Fibroblast of skin of back (primary cell): ENCODE measurements around the gene ADAMTS17.

Source experiments
- DNase-seq: peaks from one replicate; pipeline ENCODE4 v3.0.0-alpha.2; 2013

ADAMTS17 gene

GRCh38 chr15:100218434-100218833 lies 123.3 kb downstream of the ADAMTS17 start:
- DNase-seq = no peak

GRCh38 chr15:100216182-100216581 lies 125.6 kb downstream of the ADAMTS17 start:
- no peak for DNase-seq

DNA sequence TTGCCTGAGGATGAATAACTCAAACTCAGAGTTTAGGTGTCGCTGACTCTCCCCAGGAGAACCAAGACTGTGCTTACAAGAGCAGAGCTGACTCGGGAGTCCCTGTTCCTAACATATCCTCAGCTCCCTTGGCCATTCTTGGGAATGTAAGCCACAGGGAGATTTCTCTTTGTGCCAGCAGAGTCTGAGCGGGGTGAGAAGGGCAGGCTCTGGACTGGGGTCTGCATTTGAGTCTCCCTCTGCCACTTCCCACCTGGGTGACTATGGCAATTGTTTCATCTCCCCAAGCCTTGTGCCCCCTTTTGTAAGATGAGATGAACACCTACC lies 126.0 kb downstream of the ADAMTS17 start:
- no peak for DNase-seq

- no peak for DNase-seq
Measured at GRCh38 chr15:100215031-100215842, 126.5 kb downstream of the ADAMTS17 start.

GRCh38 chr15:100211855-100212850 lies 129.6 kb downstream of the ADAMTS17 start:
- DNase-seq = no peak

GRCh38 chr15:100210338-100210737 lies 131.4 kb downstream of the ADAMTS17 start:
- no peak for DNase-seq

- no peak for DNase-seq
Measured at GRCh38 chr15:100208921-100209603, 132.7 kb downstream of the ADAMTS17 start.

DNA sequence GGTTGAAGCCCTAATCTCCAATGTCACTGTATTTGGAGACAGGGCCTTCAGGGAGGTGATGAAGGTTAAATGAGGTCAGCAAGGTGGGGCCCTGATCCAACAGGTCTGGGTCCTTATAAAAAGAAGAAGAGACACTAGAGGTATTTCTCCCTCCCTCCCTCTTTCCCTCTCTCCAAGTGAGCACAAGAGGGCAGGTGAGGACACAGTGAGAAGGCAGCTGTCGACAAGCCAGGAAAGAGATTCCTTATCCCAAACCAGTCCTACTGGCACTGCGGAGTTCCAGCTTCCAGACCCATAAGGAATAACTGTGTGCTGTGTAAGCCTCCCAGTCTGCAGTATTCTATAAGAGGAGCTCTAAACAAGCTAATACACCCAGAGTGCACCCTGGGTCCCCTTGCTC lies 134.7 kb downstream of the ADAMTS17 start:
- DNase-seq = no peak

DNA sequence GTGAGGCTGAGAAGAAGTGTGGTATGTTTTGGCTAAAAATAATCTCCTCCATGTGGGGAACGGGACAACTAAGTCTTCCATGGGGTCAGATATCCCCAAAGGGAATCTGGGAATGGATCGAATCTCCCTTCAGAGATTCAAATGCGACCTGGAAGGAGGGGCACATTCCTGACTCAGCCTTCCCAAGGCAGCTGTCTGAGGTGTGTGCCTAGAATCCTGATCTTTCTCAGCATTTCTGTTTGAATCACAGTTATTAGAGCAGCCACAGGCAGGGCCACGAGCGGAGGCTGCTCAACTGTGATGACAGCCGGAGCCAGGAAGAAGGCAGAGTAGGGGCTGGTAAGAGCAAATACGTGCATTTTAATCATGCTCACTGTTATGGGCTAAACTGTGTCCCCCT lies 135.1 kb downstream of the ADAMTS17 start:
- DNase-seq = no peak

- DNase-seq = no peak
Measured at GRCh38 chr15:100205549-100206295, 136.1 kb downstream of the ADAMTS17 start.

DNA sequence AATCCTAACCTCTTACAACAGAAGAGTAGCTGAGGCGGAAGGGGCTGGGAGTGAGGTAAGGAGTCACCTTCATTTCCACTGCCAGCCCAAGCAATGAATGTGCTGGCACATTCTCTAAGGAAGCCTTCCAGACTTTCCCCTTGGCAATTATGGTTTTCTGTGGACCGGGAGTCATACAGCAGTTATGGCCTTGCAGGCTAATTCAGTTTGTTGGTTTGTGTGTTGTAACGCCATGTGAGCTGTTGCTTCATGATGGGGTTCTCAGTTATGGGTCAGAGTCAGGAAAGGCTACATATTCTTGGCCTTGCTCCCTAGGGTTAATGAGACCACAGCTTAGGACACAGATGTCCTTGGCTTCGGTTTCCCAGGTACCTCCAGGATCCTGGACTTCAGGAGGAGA lies 137.0 kb downstream of the ADAMTS17 start:
- no peak for DNase-seq

DNA sequence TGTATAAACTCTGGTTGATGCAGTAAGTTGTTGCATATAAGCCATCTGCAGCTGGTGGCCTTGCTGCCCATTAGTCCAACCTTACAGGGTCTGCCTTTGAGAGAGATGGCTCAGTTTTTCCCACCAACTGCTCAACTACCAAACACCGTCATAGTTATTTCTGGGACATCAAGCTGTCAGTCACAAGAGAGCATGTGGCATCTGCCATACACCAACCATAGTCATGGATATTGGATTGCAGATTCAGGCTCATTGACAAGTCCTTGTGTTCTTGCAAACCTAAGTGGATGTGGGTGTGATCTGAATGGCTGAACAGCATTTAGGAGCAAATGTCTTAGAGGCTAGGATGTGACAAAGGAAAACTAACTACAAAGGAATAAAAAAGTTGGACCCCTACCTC lies 137.6 kb downstream of the ADAMTS17 start:
- DNase-seq = no peak

DNA sequence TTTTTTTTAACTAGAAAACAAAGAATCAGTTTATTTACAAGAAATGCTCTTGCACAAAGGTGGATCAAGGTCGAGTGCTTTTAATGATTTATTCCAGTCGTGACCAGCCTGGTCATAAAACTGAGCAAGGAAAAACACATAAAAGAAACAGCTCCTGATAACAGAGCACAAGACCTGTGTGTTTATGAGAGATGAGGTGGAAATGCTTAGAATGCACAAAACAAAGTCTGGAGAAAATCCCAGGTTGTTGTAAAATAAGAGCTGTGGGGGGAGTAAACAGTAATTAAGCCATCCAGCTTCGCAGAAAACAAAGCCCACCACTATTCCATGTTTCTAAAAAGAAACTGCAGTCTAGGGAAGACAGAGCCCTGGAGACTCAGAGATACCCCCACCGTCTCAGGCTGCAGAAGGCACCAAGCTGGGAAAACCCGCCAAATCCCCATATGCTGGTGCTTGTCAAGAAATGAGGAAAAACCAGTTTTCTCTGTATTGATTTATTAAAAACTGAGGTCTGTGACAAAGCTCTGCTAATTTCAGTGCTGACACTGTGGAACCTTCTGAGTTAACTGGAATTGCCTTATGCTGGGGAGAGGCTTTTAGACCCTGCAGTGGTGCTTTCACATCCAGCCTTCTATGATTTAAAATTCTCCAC lies 139.3 kb downstream of the ADAMTS17 start:
- DNase-seq = no peak

- peak; percentile 2 for DNase-seq
Measured at GRCh38 chr15:100201376-100202280, 140.1 kb downstream of the ADAMTS17 start.

GRCh38 chr15:100200287-100200880 lies 141.4 kb downstream of the ADAMTS17 start:
- no peak for DNase-seq

DNA sequence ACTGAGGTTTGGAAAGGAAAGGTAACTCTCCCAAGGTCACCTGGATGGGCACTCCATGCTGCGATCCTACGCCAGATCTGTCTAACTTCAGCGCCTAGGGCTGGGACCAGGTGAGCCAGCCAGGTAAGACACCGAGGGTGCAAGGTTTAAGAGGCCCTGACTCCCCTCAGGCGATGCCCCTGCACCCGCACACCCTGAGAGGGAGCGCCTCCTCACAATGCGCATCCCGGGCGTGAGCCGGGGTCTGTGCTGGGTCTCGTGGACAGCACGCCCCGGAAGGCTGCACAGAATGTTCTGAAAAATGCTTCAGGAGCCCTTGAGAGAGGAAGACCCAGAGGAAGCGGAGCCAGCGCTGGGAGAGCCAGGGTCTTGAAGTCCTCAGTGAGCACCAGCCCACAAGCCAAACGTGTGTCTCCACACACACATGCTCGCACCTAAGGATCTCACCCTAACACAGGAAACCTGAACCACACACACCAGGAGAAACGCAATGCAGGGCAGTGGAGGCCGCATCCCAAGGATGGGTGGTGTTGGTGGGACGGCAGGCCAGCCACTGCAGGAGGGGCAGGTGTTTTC lies 142.0 kb downstream of the ADAMTS17 start:
- DNase-seq = no peak

DNA sequence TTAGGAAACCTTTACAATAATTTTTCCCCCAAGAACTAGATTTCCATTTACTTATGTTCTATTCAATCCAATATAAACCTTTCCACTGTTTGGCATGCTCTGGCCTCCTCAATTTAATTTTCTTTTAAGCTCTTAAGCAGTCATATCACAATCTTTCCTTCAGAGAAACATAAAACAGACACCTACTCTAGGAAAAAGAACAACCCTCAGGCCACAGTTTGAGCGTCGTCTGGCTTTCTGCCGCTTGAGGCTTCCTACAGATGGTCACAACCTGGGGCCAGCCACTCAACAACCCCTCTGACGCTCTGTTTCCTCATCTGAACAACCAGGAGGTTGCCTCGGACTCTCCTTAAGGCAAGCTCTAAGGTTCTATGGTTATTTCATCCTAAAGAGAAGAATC lies 143.3 kb downstream of the ADAMTS17 start:
- DNase-seq = no peak

- no peak for DNase-seq
Measured at GRCh38 chr15:100196326-100197058, 145.3 kb downstream of the ADAMTS17 start.

GRCh38 chr15:100194996-100195395 lies 146.8 kb downstream of the ADAMTS17 start:
- no peak for DNase-seq
